ENCODE data around the gene SELPLG.
"Not testable (repeated sequence)": the region's sequence is repeated elsewhere in the genome, so short reads cannot be mapped to it uniquely, and the experiment has no call there.

SELPLG gene

GRCh38 chr12:108575199-108575912, 58.3 kb downstream of the SELPLG start:
- no peak overlapping the region for H3K27ac ChIP-seq (ENCODE audit: low read depth, low read length, severe bottlenecking)
- H3K9me3 ChIP-seq (ENCODE audit: control insufficient read depth, low read length): no peaks in the 10 kb centered on the region
- no peak overlapping the region for H3K4me3 ChIP-seq (ENCODE audit: extremely low read depth, insufficient read depth, low read length, poor library complexity, severe bottlenecking)
- H3K36me3 ChIP-seq (ENCODE audit: control insufficient read depth, insufficient read depth, low read length): no peaks in the 10 kb centered on the region
- WGBS, 2 experiments (ENCODE audit: insufficient coverage in 2 of 2): 91 to 94% methylated on average over 6 to 7 of the region's 9 CpGs
- H3K4me1 ChIP-seq (ENCODE audit: control insufficient read depth, insufficient read depth, low read length, poor library complexity, severe bottlenecking): peaks cover 4% of the 10 kb centered on the region

DNA sequence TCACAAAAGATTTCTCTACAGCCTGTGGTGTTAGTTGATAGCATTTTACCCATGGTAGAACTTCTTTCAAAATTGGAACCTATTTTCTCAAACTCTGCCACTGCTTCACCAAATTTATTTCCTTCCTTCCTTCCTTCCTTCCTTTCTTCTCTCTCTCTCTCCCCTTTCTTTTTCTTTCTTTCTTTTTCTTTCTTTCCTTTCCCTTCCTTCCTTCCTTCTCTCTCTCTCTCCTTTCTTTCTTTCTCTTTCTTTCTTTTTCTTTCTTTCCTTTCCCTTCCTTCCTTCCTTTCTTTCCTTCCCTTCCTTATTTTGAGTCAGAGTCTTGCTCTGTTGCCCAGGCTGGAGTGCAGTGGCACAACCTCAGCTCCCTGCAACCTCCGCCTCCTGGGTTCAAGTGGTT, 59.4 kb downstream of the SELPLG start:
- not testable (repeated sequence) for H3K36me3 ChIP-seq (ENCODE audit: control insufficient read depth, insufficient read depth, low read length); H3K4me1 ChIP-seq (ENCODE audit: control insufficient read depth, insufficient read depth, low read length, poor library complexity, severe bottlenecking); H3K9me3 ChIP-seq (ENCODE audit: control insufficient read depth, low read length)

GRCh38 chr12:108573317-108573716, 60.4 kb downstream of the SELPLG start:
- peaks cover 15% of the 10 kb centered on the region for H3K36me3 ChIP-seq (ENCODE audit: control insufficient read depth, insufficient read depth, low read length)

More for the DNA sequence above, 59.4 kb downstream of the SELPLG start:
- WGBS, 2 experiments (ENCODE audit: insufficient coverage in 2 of 2): 88 to 100% methylated on average over 1 of the region's 1 CpG
- H3K4me3 ChIP-seq (ENCODE audit: extremely low read depth, insufficient read depth, low read length, poor library complexity, severe bottlenecking); H3K27ac ChIP-seq (ENCODE audit: low read depth, low read length, severe bottlenecking): not testable (repeated sequence)

DNA sequence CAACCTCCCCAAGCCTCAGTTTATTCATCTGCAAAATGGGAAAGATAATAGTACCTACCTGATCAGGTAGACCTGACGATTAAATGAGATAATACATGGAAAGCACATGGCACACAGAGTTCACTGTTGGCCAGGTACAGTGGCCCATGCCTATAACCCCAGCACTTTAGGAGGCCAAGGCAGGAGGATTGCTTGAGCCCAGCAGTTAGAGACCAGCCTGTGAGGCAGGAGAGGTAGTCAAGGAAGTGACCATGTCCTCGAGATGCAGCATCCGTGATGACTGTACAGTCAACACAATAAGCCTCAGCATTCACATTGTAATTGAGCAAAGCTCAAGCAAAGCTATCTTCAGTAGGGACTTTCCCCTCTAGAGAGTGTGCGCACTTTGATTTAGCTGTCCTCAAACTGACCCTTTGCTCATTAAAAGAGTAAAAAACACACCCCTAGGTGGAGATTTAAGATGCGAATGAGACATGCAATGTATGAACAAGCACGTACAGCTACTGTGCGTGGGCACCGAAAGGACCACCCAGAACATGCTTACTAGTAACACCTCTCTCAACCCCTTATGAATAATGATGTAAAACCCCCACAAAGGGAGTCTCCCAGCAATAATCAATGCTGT, 61.4 kb downstream of the SELPLG start:
- Histone ChIP-seq H3K4me1 (ENCODE audit: control insufficient read depth, insufficient read depth, low read length, poor library complexity, severe bottlenecking) (no peaks in the 10 kb centered on the region), H3K9me3 (ENCODE audit: control insufficient read depth, low read length) (no peaks in the 10 kb centered on the region), H3K36me3 (ENCODE audit: control insufficient read depth, insufficient read depth, low read length) (peaks cover 25% of the 10 kb centered on the region), H3K4me3 (ENCODE audit: extremely low read depth, insufficient read depth, low read length, poor library complexity, severe bottlenecking) (no peak overlapping the region), H3K27ac (ENCODE audit: low read depth, low read length, severe bottlenecking) (no peak overlapping the region)
- WGBS, 2 experiments (ENCODE audit: insufficient coverage in 2 of 2): 90 to 91% methylated on average over 8 of the region's 8 CpGs

More at GRCh38 chr12:108573317-108573716, 60.4 kb downstream of the SELPLG start:
- H3K4me1 ChIP-seq (ENCODE audit: control insufficient read depth, insufficient read depth, low read length, poor library complexity, severe bottlenecking): no peaks in the 10 kb centered on the region
- WGBS, 2 experiments (ENCODE audit: insufficient coverage in 2 of 2): no CpG with 5 or more reads among the region's 2 CpGs
- H3K27ac ChIP-seq (ENCODE audit: low read depth, low read length, severe bottlenecking): no peak overlapping the region
- H3K9me3 ChIP-seq (ENCODE audit: control insufficient read depth, low read length): no peaks in the 10 kb centered on the region
- H3K4me3 ChIP-seq (ENCODE audit: extremely low read depth, insufficient read depth, low read length, poor library complexity, severe bottlenecking): no peak overlapping the region

Data from mesodermal cell (in vitro differentiated cells).